Liver (tissue), 9 donors: ENCODE results near the gene KLF16. TPM values are rescaled to one million over a fixed set of nuclear protein-coding genes. Genes with fewer than 3 reads are reported as not detected.

Experiments used
- DNase-seq: peaks from one replicate; pipeline ENCODE4 v3.0.0-alpha.2; 2017; ENCODE audit warnings: low spot score
- H3K27ac ChIP-seq, 2 donors: one replicate each; pipeline ENCODE4 v1.7.0; 2013; ENCODE audit warnings: inconsistent platforms in 2 of 2, low read length in 2 of 2, control low read depth in 1 of 2, low read depth in 1 of 2, mild to moderate bottlenecking in 1 of 2
- H3K27me3 ChIP-seq, 4 donors: one replicate each; pipeline versions ENCODE4 v1.6.1 to v1.7.0; 2013; ENCODE audit warnings: low read length in 3 of 4, inconsistent platforms in 1 of 4, mild to moderate bottlenecking in 1 of 4, moderate library complexity in 1 of 4; ENCODE audit not compliant: control insufficient read depth in 4 of 4, insufficient read depth in 4 of 4
- H3K36me3 ChIP-seq, 4 donors: one replicate each; pipeline versions ENCODE4 v1.6.1 to v1.7.0; 2013; ENCODE audit warnings: low read length in 3 of 4, mild to moderate bottlenecking in 3 of 4, low read depth in 1 of 4, moderate library complexity in 1 of 4; ENCODE audit not compliant: control insufficient read depth in 4 of 4, insufficient read depth in 3 of 4
- H3K4me1 ChIP-seq, 4 donors: one replicate each; pipeline versions ENCODE4 v1.6.1 to v1.7.0; 2013; ENCODE audit warnings: low read length in 3 of 4, mild to moderate bottlenecking in 3 of 4, moderate library complexity in 1 of 4; ENCODE audit not compliant: control insufficient read depth in 4 of 4, insufficient read depth in 4 of 4
- H3K4me3 ChIP-seq, 3 donors: one replicate each; pipeline versions ENCODE4 v1.6.1 to v1.7.0; 2013; ENCODE audit warnings: low read length in 3 of 3, control low read depth in 1 of 3, low read depth in 1 of 3, mild to moderate bottlenecking in 1 of 3
- H3K9ac ChIP-seq, 2 donors: one replicate each; pipeline ENCODE4 v1.7.0; 2013; ENCODE audit warnings: low read length in 2 of 2, mild to moderate bottlenecking in 2 of 2, moderate library complexity in 2 of 2, control low read depth in 1 of 2, low read depth in 1 of 2
- H3K9me3 ChIP-seq, 4 donors: one replicate each; pipeline versions ENCODE4 v1.6.1 to v1.7.0; 2013; ENCODE audit warnings: low read length in 3 of 4; ENCODE audit not compliant: control insufficient read depth in 4 of 4
- CTCF ChIP-seq: fragments of 150-350 bp; IDR thresholded peaks from 2 replicates; pipeline ENCODE4 v1.5.1; 2017; ENCODE audit warnings: improper control_type of control experiment, low read depth, low read length; ENCODE audit not compliant: missing input control
- EGR1 ChIP-seq, 2 donors: IDR thresholded peaks; 2 replicates each; pipeline ENCODE4 v1.6.1; 2016 to 2018; ENCODE audit warnings: antibody characterized with exemption in 2 of 2, low read depth in 2 of 2
- FOXA1 ChIP-seq: IDR thresholded peaks from 2 replicates; pipeline ENCODE4 v1.6.1; 2016; ENCODE audit warnings: antibody characterized with exemption
- FOXA2 ChIP-seq: IDR thresholded peaks from 2 replicates; pipeline ENCODE4 v1.6.1; 2016; ENCODE audit warnings: antibody characterized with exemption
- GABPA ChIP-seq, 2 donors: IDR thresholded peaks in 1 of 2; conservative IDR thresholded peaks in 1 of 2; 2 replicates each; pipeline ENCODE4 v1.6.1; 2016; ENCODE audit warnings: antibody characterized with exemption in 2 of 2, mild to moderate bottlenecking in 1 of 2, moderate library complexity in 1 of 2
- HNF4A ChIP-seq, 2 donors: conservative IDR thresholded peaks; 2 replicates each; pipeline ENCODE4 v1.6.1; 2016; ENCODE audit warnings: antibody characterized with exemption in 2 of 2, mild to moderate bottlenecking in 2 of 2
- HNF4G ChIP-seq: IDR thresholded peaks from 2 replicates; pipeline ENCODE4 v1.6.1; 2016; ENCODE audit warnings: antibody characterized with exemption
- JUND ChIP-seq, 2 donors: IDR thresholded peaks; 2 replicates each; pipeline ENCODE4 v1.6.1; 2016; ENCODE audit warnings: antibody characterized with exemption in 2 of 2
- MAX ChIP-seq: IDR thresholded peaks from 2 replicates; pipeline ENCODE4 v1.6.1; 2016; ENCODE audit warnings: antibody characterized with exemption
- NR2F2 ChIP-seq: IDR thresholded peaks from 2 replicates; pipeline ENCODE4 v1.6.1; 2016; ENCODE audit warnings: antibody characterized with exemption
- RAD21 ChIP-seq, 2 donors: IDR thresholded peaks; 2 replicates each; pipeline ENCODE4 v1.6.1; 2016; ENCODE audit warnings: antibody characterized with exemption in 2 of 2, mild to moderate bottlenecking in 2 of 2
- REST ChIP-seq: IDR thresholded peaks from 2 replicates; pipeline ENCODE4 v1.6.1; 2016; ENCODE audit warnings: antibody characterized with exemption, mild to moderate bottlenecking
- RXRA ChIP-seq, 2 donors: IDR thresholded peaks; 2 replicates each; pipeline ENCODE4 v1.6.1; 2017 to 2018; ENCODE audit warnings: antibody characterized with exemption in 2 of 2, mild to moderate bottlenecking in 1 of 2
- SP1 ChIP-seq: IDR thresholded peaks from 2 replicates; pipeline ENCODE4 v1.6.1; 2018; ENCODE audit warnings: antibody characterized with exemption, mild to moderate bottlenecking
- TAF1 ChIP-seq: conservative IDR thresholded peaks from 2 replicates; pipeline ENCODE4 v1.6.1; 2016; ENCODE audit warnings: antibody characterized with exemption, mild to moderate bottlenecking
- YY1 ChIP-seq: IDR thresholded peaks from 2 replicates; pipeline ENCODE4 v1.6.1; 2016; ENCODE audit warnings: antibody characterized with exemption, mild to moderate bottlenecking
- ZBTB33 ChIP-seq: IDR thresholded peaks from 2 replicates; pipeline ENCODE4 v1.6.1; 2016; ENCODE audit warnings: antibody characterized with exemption
- WGBS: extraction: QIAGEN DNeasy Blood & Tissue Kit; methylation state at CpG from one replicate; pipeline ENCODE4 v1.1.7; 2013; 5-methylcytosine and 5-hydroxymethylcytosine counted together
- polyA plus RNA-seq, 2 donors: library from polyadenylated mRNA; stranded (reverse) in 1 of 2; unstranded in 1 of 2; fragments of 200-250 nt in 1 of 2; fragments of >200 nt in 1 of 2; fragmentation: Nextera tagmentation in 1 of 2; extraction: Ambion mirVana in 1 of 2; gene quantifications; one replicate each; pipeline versions ENCODE4 v1.2.1 to v1.2.3, GENCODE V29; 2013 to 2015
- total RNA-seq, 2 donors: library from RNA; depleted of rRNA; stranded (reverse); fragments of >200 nt; gene quantifications; one replicate each; pipeline ENCODE4 v1.2.3, GENCODE V29; 2014
- donor health status: healthy.
- donor health status: healthy.
- donor health status: healthy.
- donor health status: healthy.
- donor health status: healthy.

The KLF16 gene
- total and polyA plus RNA-seq, 4 donors = 1.2 to 14.8 (median 6.0) TPM

GRCh38 chr19:1882786-1883692 is 19.7 kb upstream of the KLF16 start:
- no peak for DNase-seq
- H3K27ac ChIP-seq = peak overlapping the region; percentile 6 to 50
- H3K9ac ChIP-seq = peak overlapping the region; percentile 13 to 37
- 79% methylated on average over 25 of the region's 25 CpGs for WGBS
- TF ChIP-seq YY1 (no peak), RXRA (IDR thresholded peaks at IDR 0.05) (no peak), NR2F2 (no peak), HNF4G (no peak), GABPA (IDR thresholded peaks at IDR 0.05 in 1 of 2, conservative IDR thresholded peaks at IDR 0.05 in 1 of 2) (no peak), ZBTB33 (no peak), JUND (IDR thresholded peaks at IDR 0.05) (no peak), CTCF (no peak)
- H3K4me3 ChIP-seq = peak overlapping the region in 1 of 3 donors; percentile 83
- H3K9me3 ChIP-seq = no peaks in the 10 kb centered on the region
- no peaks in the 10 kb centered on the region for H3K27me3 ChIP-seq
- peaks cover 1 to 34% (median 24%) of the 10 kb centered on the region in 4 donors for H3K4me1 ChIP-seq
- H3K36me3 ChIP-seq = peaks cover 0 to 4% (median 2%) of the 10 kb centered on the region in 4 donors

GRCh38 chr19:1882089-1882785 is 18.9 kb upstream of the KLF16 start:
- Histone ChIP-seq H3K27ac (peak overlapping the region; percentile 6 to 50), H3K9ac (peak overlapping the region in 1 of 2 donors; percentile 13), H3K36me3 (peaks cover 0 to 4% (median 2%) of the 10 kb centered on the region in 4 donors), H3K4me3 (peak overlapping the region in 1 of 3 donors; percentile 6), H3K9me3 (no peaks in the 10 kb centered on the region), H3K27me3 (no peaks in the 10 kb centered on the region), H3K4me1 (peaks cover 2 to 34% (median 24%) of the 10 kb centered on the region in 4 donors)
- no peak for DNase-seq
- WGBS = 74% methylated on average over 31 of the region's 31 CpGs
- TF ChIP-seq NR2F2 = no peak
- TF ChIP-seq HNF4A (conservative IDR thresholded peaks at IDR 0.05) = no peak
- no peak for TF ChIP-seq CTCF
- no peak for TF ChIP-seq ZBTB33
- no peak for TF ChIP-seq YY1
- TF ChIP-seq RAD21 (IDR thresholded peaks at IDR 0.05) = no peak
- no peak for TF ChIP-seq GABPA (IDR thresholded peaks at IDR 0.05 in 1 of 2, conservative IDR thresholded peaks at IDR 0.05 in 1 of 2)
- no peak for TF ChIP-seq TAF1
- no peak for TF ChIP-seq EGR1 (IDR thresholded peaks at IDR 0.05; ENCODE audit: low read depth in 2 of 2)
- no peak for TF ChIP-seq JUND (IDR thresholded peaks at IDR 0.05)
- no peak for TF ChIP-seq MAX
- no peak for TF ChIP-seq SP1
- TF ChIP-seq REST = no peak
- no peak for TF ChIP-seq FOXA2
- TF ChIP-seq HNF4G = no peak
- no peak for TF ChIP-seq FOXA1
